Erythroblast (primary cell): ENCODE data around the gene PCF11.
"Not testable (repeated sequence)": the region's sequence is repeated elsewhere in the genome, so short reads cannot be mapped to it uniquely, and the experiment has no call there.

ENCODE experiments used
- GATA1 ChIP-seq: IDR thresholded peaks from 2 replicates; pipeline ENCODE4 v1.6.1; 2011; ENCODE audit warnings: low read depth, mild to moderate bottlenecking, control low read depth, low read length, moderate library complexity
- POLR2A ChIP-seq: IDR thresholded peaks from 2 replicates; pipeline ENCODE4 v1.6.1; 2011; ENCODE audit warnings: mild to moderate bottlenecking, low read length

- not testable (repeated sequence) for TF ChIP-seq POLR2A, GATA1
These were observed 49.9 kb downstream of the PCF11 start for GRCh38 chr11:83206771-83207382.
